ENCODE measurements around the gene VWF. TPM values are rescaled to one million over a fixed set of nuclear protein-coding genes. Genes with fewer than 3 reads are reported as not detected.

VWF gene
- total RNA-seq, 2 donors from 2014 or later = 164 to 251 TPM

DNA sequence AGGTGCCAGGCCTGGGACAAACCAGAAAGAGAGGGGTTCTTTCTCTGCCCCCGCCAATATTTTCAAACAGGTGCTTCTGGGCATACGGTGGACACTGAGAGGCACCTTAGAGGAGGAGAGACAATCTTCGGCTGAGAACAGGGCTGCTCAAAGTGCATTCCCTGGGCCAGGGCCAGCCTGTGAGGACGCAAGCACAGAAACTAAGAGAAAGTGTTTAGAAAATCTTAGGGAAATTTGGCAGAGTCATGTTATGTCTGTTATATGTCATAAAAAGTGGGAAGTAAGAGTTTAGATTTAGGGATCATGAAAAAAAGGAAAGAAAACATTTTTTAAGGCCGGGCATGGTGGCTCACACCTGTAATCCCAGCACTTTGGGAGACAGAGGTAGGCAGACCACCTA is 83.7 kb downstream of the VWF start:
- no peaks in the 10 kb centered on the region for H3K27me3 ChIP-seq (replicated peaks; ENCODE audit: insufficient read depth)
- H3K36me3 ChIP-seq = no peaks in the 10 kb centered on the region
- H3K4me1 ChIP-seq (ENCODE audit: control insufficient read depth in 1 of 2, low read depth in 2 of 2) = no peaks in the 10 kb centered on the region
- ATAC-seq (ENCODE audit: insufficient number of reproducible peaks, low FRiP score, low read depth) = no peak
- H3K9me3 ChIP-seq = no peaks in the 10 kb centered on the region
- TF ChIP-seq CTCF (IDR thresholded peaks at IDR 0.05) = no peak
- H3K27ac ChIP-seq = no peak overlapping the region
- no peak for DNase-seq (ENCODE audit: low spot score)
- no peak overlapping the region for H3K4me3 ChIP-seq

DNA sequence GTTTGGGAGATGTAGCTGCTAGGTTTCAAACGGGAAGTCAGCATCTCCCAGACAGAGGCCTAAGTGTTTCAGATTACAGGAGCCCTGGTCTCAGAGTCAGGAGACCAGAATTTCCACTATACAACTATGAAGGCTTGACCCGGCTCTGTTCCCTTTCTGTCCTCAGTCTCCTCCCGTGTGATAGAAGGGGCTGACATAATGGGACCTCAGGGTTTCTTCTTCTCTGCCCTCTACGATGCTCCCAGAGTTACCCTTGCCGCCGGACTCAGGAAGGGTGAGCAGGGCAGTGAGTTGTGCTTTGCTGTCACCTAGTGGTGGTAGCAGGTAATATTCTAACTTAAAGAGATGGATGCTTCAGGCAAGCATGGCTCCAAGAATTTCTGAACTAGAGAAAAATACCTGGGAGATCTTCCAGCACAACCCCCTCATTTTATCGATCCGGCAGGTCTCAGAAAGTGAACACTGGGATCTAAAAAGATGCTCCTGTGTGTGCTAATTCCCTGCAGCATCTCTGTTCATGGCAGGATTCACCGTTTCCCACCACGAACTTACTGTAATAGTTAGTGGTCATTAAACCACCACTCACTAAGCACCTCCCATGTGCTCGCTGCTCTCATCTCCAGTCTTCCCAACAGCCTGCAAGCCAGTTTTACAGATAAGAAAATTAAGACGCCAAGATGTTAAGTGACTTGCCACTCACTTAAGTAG is 84.4 kb downstream of the VWF start:
- no peak overlapping the region for H3K4me3 ChIP-seq
- ATAC-seq (ENCODE audit: insufficient number of reproducible peaks, low FRiP score, low read depth) (no peak), DNase-seq (ENCODE audit: low spot score) (no peak)
- H3K36me3 ChIP-seq = no peaks in the 10 kb centered on the region
- H3K9me3 ChIP-seq = no peaks in the 10 kb centered on the region
- peak; percentile 91 for TF ChIP-seq CTCF (IDR thresholded peaks at IDR 0.05)
- no peaks in the 10 kb centered on the region for H3K4me1 ChIP-seq (ENCODE audit: control insufficient read depth in 1 of 2, low read depth in 2 of 2)
- no peaks in the 10 kb centered on the region for H3K27me3 ChIP-seq (replicated peaks; ENCODE audit: insufficient read depth)
- no peak overlapping the region for H3K27ac ChIP-seq

GRCh38 chr12:6038160-6038559 is 86.3 kb downstream of the VWF start:
- Histone ChIP-seq H3K36me3 (no peaks in the 10 kb centered on the region), H3K27me3 (replicated peaks; ENCODE audit: insufficient read depth) (no peaks in the 10 kb centered on the region), H3K27ac (no peak overlapping the region), H3K9me3 (no peaks in the 10 kb centered on the region), H3K4me1 (ENCODE audit: control insufficient read depth in 1 of 2, low read depth in 2 of 2) (no peaks in the 10 kb centered on the region), H3K4me3 (no peak overlapping the region)
- ATAC-seq (ENCODE audit: insufficient number of reproducible peaks, low FRiP score, low read depth) (peak; percentile 8), DNase-seq (ENCODE audit: low spot score) (no peak)
- TF ChIP-seq CTCF (IDR thresholded peaks at IDR 0.05) = peak; percentile 5

GRCh38 chr12:6037459-6037858 is 87.0 kb downstream of the VWF start:
- no peaks in the 10 kb centered on the region for H3K36me3 ChIP-seq
- no peak for TF ChIP-seq CTCF (IDR thresholded peaks at IDR 0.05)
- ATAC-seq (ENCODE audit: insufficient number of reproducible peaks, low FRiP score, low read depth) = no peak

DNA sequence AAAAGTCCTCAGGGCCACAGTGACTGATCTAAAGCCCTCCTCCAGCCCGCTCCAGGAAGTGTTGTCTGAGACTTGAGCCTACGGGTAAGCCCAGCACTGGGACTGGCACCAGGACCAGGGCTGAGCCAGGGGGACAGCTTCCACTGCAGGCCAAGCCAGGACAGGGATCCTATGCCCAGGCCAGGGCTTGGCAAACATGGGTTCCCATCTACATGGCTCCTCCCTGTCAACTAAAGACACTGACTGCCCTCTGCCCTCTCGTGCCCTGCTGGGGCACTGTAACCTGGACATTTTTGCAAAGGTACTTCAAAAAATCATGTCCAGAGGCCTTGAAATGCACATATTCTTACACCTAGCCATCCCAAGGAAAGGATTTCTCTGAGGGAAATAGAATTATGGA is 88.0 kb downstream of the VWF start:
- ATAC-seq (ENCODE audit: insufficient number of reproducible peaks, low FRiP score, low read depth) (no peak), DNase-seq (ENCODE audit: low spot score) (no peak)
- no peak overlapping the region for H3K4me3 ChIP-seq
- H3K27ac ChIP-seq = no peak overlapping the region
- H3K36me3 ChIP-seq = no peaks in the 10 kb centered on the region
- no peaks in the 10 kb centered on the region for H3K9me3 ChIP-seq
- H3K27me3 ChIP-seq (replicated peaks; ENCODE audit: insufficient read depth) = no peaks in the 10 kb centered on the region
- no peak for TF ChIP-seq CTCF (IDR thresholded peaks at IDR 0.05)
- H3K4me1 ChIP-seq (ENCODE audit: control insufficient read depth in 1 of 2, low read depth in 2 of 2) = no peaks in the 10 kb centered on the region

More at GRCh38 chr12:6037459-6037858, 87.0 kb downstream of the VWF start:
- H3K4me1 ChIP-seq (ENCODE audit: control insufficient read depth in 1 of 2, low read depth in 2 of 2) = no peaks in the 10 kb centered on the region
- DNase-seq (ENCODE audit: low spot score) = no peak
- H3K9me3 ChIP-seq = no peaks in the 10 kb centered on the region
- H3K27ac ChIP-seq = no peak overlapping the region
- H3K27me3 ChIP-seq (replicated peaks; ENCODE audit: insufficient read depth) = no peaks in the 10 kb centered on the region
- H3K4me3 ChIP-seq = no peak overlapping the region
